A673 (cell line): ENCODE data around the gene GLO1. TPM values are rescaled to one million over a fixed set of nuclear protein-coding genes. Genes with fewer than 3 reads are reported as not detected.
"Not testable (repeated sequence)": the region's sequence is repeated elsewhere in the genome, so short reads cannot be mapped to it uniquely, and the experiment has no call there.

Source experiments
- BruUV-seq: library from RNA; stranded (reverse); fragments of 400-500 nt; replicated peaks from 2 replicates; lab custom pipeline; 2021; lab: Mats Ljungman, UMichigan
- CTCF ChIA-PET: fragments of 300-600 bp; sonication (Branson Sonifier 250); formaldehyde crosslinking; loops from one replicate; lab custom pipeline; 2022; ENCODE audit warnings: antibody characterized with exemption; lab: Charles Lee
- POLR2A ChIA-PET: fragments of 300-600 bp; sonication (Branson Sonifier 250); formaldehyde crosslinking; loops from one replicate; lab custom pipeline; 2022; ENCODE audit warnings: antibody characterized with exemption; ENCODE audit not compliant: low non-redundant PET; lab: Charles Lee
- DNase-seq: peaks from one replicate; pipeline ENCODE4 v3.0.0-alpha.2; 2015; ENCODE audit warnings: low spot score
- H3K27ac ChIP-seq: fragments of 200-600 bp; sonication (generic); 2 replicates; pipeline ENCODE4 v1.5.1; 2016; ENCODE audit warnings: mixed run types, low read depth, mild to moderate bottlenecking, mixed read lengths, antibody characterized with exemption, low read length; ENCODE audit not compliant: poor library complexity, severe bottlenecking
- H3K27me3 ChIP-seq: fragments of 200-600 bp; sonication (generic); replicated peaks from 2 replicates; pipeline ENCODE4 v1.6.1; 2017; ENCODE audit warnings: mixed run types, low read depth, mild to moderate bottlenecking, mixed read lengths, antibody characterized with exemption, low read length; ENCODE audit not compliant: insufficient read depth, poor library complexity
- H3K36me3 ChIP-seq: fragments of 200-600 bp; sonication (generic); 2 replicates; pipeline ENCODE4 v1.6.1; 2016; ENCODE audit warnings: mixed run types, mild to moderate bottlenecking, mixed read lengths, antibody characterized with exemption, low read length; ENCODE audit not compliant: insufficient read depth, poor library complexity, severe bottlenecking
- H3K4me1 ChIP-seq: fragments of 200-600 bp; sonication (generic); 2 replicates; pipeline ENCODE4 v1.6.1; 2017; ENCODE audit warnings: mixed run types, mild to moderate bottlenecking, mixed read lengths, antibody characterized with exemption, low read length; ENCODE audit not compliant: insufficient read depth, poor library complexity, severe bottlenecking
- H3K4me3 ChIP-seq: fragments of 200-600 bp; sonication (generic); 2 replicates; pipeline ENCODE4 v1.5.1; 2016; ENCODE audit warnings: low read depth, mixed run types, mild to moderate bottlenecking, mixed read lengths, low read length; ENCODE audit not compliant: poor library complexity, severe bottlenecking
- H3K9me3 ChIP-seq: fragments of 200-600 bp; sonication (generic); 2 replicates; pipeline ENCODE4 v1.6.1; 2016; ENCODE audit warnings: mixed run types, low read depth, mild to moderate bottlenecking, mixed read lengths, antibody characterized with exemption, low read length; ENCODE audit not compliant: poor library complexity, severe bottlenecking
- CTCF ChIP-seq: fragments of 300-800, 200-600 bp; sonication (generic); conservative IDR thresholded peaks from 2 replicates; pipeline ENCODE4 v1.5.1; 2017; ENCODE audit warnings: low read depth, mild to moderate bottlenecking, antibody characterized with exemption, low read length, moderate library complexity, mixed read lengths
- EZH2 ChIP-seq: fragments of 200-600 bp; sonication (generic); IDR thresholded peaks from 2 replicates; pipeline ENCODE4 v1.6.1; 2017; ENCODE audit warnings: borderline replicate concordance, low read depth, mild to moderate bottlenecking, mixed read lengths, antibody characterized with exemption, low read length; ENCODE audit not compliant: poor library complexity, severe bottlenecking
- intact Hi-C: fragments of 100-400 bp; cut with micrococcal nuclease; formaldehyde crosslinking; loops from one replicate; pipeline ENCODE4 v1.10.0; 2022; ENCODE audit not compliant: unreplicated experiment
- total RNA-seq: library from RNA; stranded (reverse); gene quantifications from 2 replicates; pipeline ENCODE4 v1.2.3, GENCODE V29; 2021

The GLO1 gene
- total RNA-seq, 1 experiment from 2014 or later = 183 TPM

GRCh38 chr6:38703949-38704590, 1.1 kb upstream of the GLO1 start:
- TF ChIP-seq EZH2 = no peak
- no peak for TF ChIP-seq CTCF
- CTCF ChIA-PET = no interaction called here
- H3K27me3 ChIP-seq = no peaks in the 10 kb centered on the region
- DNase-seq = no peak
- peaks cover 18% of the 10 kb centered on the region for H3K36me3 ChIP-seq
- H3K4me1 ChIP-seq = no peaks in the 10 kb centered on the region
- intact Hi-C loops = no loop called here
- peaks cover 18% of the 10 kb centered on the region for H3K9me3 ChIP-seq
- no peak overlapping the region for H3K27ac ChIP-seq
- POLR2A ChIA-PET = no interaction called here
- no peak overlapping the region for H3K4me3 ChIP-seq
- no TSS peak for BruUV-seq

- peak overlapping the region; percentile 63 for H3K4me3 ChIP-seq
- no peak for TF ChIP-seq EZH2
- no peak for TF ChIP-seq CTCF
- peaks cover 18% of the 10 kb centered on the region for H3K9me3 ChIP-seq
- no peaks in the 10 kb centered on the region for H3K27me3 ChIP-seq
- no peaks in the 10 kb centered on the region for H3K4me1 ChIP-seq
- H3K27ac ChIP-seq = no peak overlapping the region
- BruUV-seq = no TSS peak
- ChIA-PET POLR2A (no interaction called here), CTCF (no interaction called here)
- intact Hi-C loops = no loop called here
- no peak for DNase-seq
- peaks cover 18% of the 10 kb centered on the region for H3K36me3 ChIP-seq
These were observed 1.4 kb downstream of the GLO1 start for GRCh38 chr6:38701551-38701950.

GRCh38 chr6:38699702-38700101, 3.2 kb downstream of the GLO1 start:
- BruUV-seq, DNase-seq, CTCF ChIA-PET, POLR2A ChIA-PET, H3K27me3 ChIP-seq, H3K27ac ChIP-seq, intact Hi-C loops, H3K4me3 ChIP-seq, H3K4me1 ChIP-seq: not testable (repeated sequence)
- Histone ChIP-seq H3K36me3 (peaks cover 27% of the 10 kb centered on the region), H3K9me3 (peaks cover 18% of the 10 kb centered on the region)

- Histone ChIP-seq H3K4me1 (no peaks in the 10 kb centered on the region), H3K9me3 (peaks cover 18% of the 10 kb centered on the region), H3K36me3 (peaks cover 27% of the 10 kb centered on the region), H3K4me3 (no peak overlapping the region), H3K27ac (no peak overlapping the region), H3K27me3 (no peaks in the 10 kb centered on the region)
- no peak for DNase-seq
- TF ChIP-seq CTCF (no peak), EZH2 (no peak)
- intact Hi-C loops = no loop called here
- ChIA-PET POLR2A (no interaction called here), CTCF (no interaction called here)
- BruUV-seq = no TSS peak
These were observed 5.1 kb downstream of the GLO1 start for GRCh38 chr6:38697846-38698245.
